HTR-8/SVneo (cell line): ENCODE data around the gene SPRR1A.

Source experiments
- DNase-seq: peaks from one replicate; pipeline ENCODE4 v3.0.0; 2011; ENCODE audit warnings: low spot score, mixed read lengths; ENCODE audit not compliant: insufficient read length
- FAIRE-seq: peaks from 2 replicates; lab custom pipeline; 2011; peaks lifted over from hg19 to GRCh38; lab: Jason Lieb, UNC

SPRR1A gene

GRCh38 chr1:153023109-153023508, 39.2 kb downstream of the SPRR1A start:
- no peak for FAIRE-seq

GRCh38 chr1:153024413-153024812, 40.5 kb downstream of the SPRR1A start:
- DNase-seq (no peak), FAIRE-seq (no peak)

More at GRCh38 chr1:153023109-153023508, 39.2 kb downstream of the SPRR1A start:
- no peak for DNase-seq

GRCh38 chr1:153025797-153026196, 41.9 kb downstream of the SPRR1A start:
- no peak for FAIRE-seq
- DNase-seq, result no peak

DNA sequence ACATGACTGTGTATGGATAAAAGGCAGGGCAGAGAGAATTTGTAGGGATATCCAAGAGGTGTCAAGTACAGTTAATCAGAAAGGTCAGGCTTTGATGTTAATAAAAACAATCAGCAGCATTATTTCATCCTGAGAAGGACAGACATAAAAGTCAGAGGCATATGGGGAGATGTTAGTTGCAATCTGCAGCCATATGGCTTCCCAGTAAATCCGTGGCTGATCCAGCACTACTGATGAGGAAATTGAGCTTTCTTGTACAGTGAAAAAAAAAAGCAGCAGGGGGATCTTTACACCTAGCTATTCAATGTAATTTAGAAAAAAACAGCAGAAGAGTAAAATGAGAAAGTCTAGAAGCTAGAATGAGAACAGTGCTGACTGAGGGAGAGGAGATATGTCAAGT, 44.9 kb downstream of the SPRR1A start:
- DNase-seq (no peak), FAIRE-seq (no peak)

DNA sequence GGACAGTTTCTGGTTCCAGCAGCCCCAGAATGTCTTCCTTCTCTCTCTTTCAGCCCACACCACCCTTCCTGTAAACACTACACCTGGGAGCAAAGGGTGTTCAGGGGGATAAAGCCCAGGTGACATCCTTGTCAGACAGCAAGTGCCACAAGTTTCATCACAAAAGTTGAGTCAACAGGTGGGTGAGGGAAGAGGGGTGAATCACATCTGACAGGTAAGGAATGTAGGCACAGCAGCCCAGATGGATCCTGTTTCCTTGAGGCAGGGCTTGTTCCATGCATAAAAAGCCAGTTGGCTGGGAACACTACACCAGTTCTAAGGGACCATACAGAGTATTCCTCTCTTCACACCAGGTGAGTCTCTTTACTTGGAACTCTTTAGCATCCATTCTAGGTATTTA, 47.0 kb downstream of the SPRR1A start, which contains the start of gene SPRR1B:
TSS of gene SPRR1B (plus strand) at position 309 of the 400 bp plus-strand sequence. CDS start 1,143 bp downstream, outside the sequence.
- FAIRE-seq (no peak), DNase-seq (no peak)

DNA sequence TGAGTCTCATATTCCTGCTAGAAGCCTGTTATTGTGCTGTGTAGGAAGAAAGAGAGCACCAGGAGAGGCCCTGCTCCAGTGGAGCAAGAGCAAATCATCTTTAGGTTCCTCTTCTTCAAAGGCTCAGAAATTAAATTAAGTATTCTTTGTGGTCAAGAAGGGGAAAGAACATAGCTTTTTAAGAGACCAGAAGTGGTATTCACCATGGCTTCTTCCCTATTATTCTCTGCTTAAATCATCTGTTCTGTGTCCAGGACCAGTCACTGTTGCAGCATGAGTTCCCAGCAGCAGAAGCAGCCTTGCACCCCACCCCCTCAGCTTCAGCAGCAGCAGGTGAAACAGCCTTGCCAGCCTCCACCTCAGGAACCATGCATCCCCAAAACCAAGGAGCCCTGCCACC, 48.2 kb downstream of the SPRR1A start:
- FAIRE-seq (no peak), DNase-seq (no peak)

GRCh38 chr1:153032677-153033308, 48.9 kb downstream of the SPRR1A start:
- DNase-seq, result no peak
- FAIRE-seq, result no peak

DNA sequence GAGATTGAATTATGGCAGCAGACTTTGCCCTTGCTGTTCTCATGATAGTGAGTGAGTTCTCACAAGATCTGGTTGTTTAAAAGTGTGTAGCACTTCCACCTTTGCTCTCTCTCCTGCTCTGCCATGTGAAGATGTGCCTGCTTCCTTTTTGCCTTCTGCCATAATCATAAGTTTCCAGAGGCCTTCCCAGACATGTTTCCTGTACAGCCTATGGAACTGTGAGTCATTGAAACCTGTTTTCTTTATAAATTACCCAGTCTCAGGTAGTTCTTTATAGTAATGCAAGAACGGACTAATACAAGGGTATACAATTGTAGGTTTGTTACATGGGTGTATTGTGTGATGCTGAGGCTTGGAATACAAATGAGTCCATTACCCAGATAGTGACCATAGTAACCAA, 51.3 kb downstream of the SPRR1A start:
- FAIRE-seq (no peak), DNase-seq (no peak)
